Left renal pelvis (tissue), 4 donors: ENCODE results near the gene CSTB. TPM values are rescaled to one million over a fixed set of nuclear protein-coding genes. Genes with fewer than 3 reads are reported as not detected.

Experiments
- DNase-seq, 4 donors: peaks; one replicate each; pipeline ENCODE4 v3.0.0-alpha.2; 2013; ENCODE audit warnings: low read depth in 4 of 4, low spot score in 3 of 4
- polyA plus RNA-seq, 4 donors: library from polyadenylated mRNA; unstranded; fragments of 120-200 nt; gene quantifications; one replicate each; pipeline ENCODE4 v1.2.1, GENCODE V29; 2013; ENCODE audit not compliant: insufficient read length in 4 of 4

CSTB gene
- polyA plus RNA-seq, 4 donors: 37.0 to 67.1 (median 44.8) TPM

DNA sequence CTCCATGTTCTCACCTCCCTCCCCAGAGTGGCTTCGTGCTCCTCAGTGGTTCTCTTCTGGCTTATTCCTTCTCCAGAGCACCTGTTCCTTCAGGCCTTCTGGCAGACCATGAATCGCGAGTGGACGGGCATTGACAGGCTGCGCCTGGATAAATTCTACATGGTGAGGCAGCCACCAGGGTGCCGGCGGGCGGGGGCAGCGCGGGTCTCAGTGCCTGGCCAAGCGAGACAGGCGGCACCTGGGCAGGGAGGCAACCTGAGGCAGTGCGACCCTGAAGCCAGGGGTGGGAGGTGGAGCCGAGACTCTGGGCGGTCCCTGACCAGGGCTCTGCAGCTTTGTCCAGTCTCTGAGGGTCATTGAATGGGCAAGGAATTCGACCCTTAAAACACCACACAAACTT lies 17.1 kb upstream of the CSTB start:
- no peak for DNase-seq

DNA sequence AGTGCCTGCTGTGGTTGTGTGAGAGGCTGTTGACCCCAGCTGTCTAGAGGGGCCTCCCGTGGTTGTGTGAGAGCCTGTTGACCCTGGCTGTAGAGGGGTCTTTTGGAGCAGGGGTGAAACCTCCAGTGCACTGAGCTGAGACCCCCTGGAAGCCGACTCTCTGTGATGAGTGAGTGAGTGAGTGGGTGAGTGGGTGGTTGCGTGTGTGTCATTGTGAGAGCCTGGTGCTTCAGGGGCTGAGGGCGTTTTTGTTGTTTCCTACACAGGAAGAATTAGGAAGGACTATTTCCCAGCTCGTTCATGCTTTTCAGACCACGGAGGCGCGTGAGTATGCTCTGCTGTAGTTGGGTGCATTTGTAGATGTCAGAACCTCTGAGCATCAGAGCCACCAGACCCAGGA lies 16.3 kb upstream of the CSTB start:
- no peak for DNase-seq

DNA sequence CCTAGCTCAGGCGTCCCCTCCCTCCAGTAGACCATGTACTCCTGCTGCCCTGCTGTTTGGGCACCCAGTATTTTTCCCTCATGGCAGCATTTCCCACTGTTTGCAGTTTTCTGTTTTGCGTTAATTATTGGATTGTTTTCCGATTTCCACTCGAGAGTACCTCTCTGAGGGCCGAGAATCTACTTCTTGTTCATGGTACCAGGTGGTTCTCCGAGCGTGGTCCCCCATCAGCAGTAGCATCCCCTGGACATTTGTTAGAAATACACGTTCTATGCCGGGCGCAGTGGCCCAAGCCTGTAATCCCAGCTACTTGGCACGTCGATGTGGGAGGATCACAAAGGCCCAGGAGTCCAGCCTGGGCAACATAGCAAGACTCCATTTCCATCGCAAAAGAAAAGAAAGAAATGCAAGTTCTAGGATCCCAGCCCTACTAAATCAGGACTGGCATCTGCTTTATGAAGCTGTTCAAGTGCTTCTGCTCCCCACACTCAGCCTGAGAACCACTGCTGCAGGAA lies 14.0 kb upstream of the CSTB start:
- no peak for DNase-seq

DNA sequence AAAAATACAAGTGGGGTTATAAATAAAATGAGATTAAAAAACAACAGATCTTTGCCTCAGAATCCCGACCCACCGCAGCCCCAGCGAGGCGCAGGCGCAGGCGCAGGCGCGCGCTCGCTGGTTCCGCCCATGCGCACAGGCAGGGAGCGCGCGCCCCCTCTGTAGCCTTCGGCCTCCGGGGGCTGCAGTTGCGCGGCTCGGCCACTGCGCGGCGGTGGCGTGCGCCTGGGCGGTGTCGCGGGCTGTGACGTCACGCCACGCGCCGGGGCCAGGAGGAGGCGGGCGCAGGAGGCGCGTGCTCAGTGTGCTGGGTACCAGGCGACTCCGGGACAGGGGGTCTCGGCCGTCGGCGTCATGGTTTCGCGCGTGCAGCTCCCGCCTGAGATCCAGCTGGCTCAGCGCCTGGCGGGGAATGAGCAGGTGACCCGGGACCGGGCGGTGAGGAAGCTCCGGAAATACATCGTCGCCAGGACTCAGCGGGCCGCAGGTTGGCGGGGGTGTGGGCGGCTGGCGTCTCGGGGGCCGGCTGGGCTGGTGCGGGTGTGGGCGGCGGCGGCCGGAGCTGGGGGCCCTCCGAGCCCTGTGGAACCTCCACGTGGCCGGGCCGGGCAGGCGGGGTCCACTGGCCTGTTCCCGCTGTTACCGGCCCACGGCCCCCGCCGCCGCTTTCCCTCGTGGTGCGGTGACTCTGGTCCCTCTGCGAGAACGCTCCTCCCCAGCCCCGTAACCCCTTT lies 13.3 kb upstream of the CSTB start, which contains the start of gene RRP1:
Gene RRP1, plus strand, starts transcription at position 302 of the 734 bp plus-strand sequence. Its CDS starts 53 bp downstream, at position 355.
- peak; percentile 76 to 90 (median 83) for DNase-seq

DNA sequence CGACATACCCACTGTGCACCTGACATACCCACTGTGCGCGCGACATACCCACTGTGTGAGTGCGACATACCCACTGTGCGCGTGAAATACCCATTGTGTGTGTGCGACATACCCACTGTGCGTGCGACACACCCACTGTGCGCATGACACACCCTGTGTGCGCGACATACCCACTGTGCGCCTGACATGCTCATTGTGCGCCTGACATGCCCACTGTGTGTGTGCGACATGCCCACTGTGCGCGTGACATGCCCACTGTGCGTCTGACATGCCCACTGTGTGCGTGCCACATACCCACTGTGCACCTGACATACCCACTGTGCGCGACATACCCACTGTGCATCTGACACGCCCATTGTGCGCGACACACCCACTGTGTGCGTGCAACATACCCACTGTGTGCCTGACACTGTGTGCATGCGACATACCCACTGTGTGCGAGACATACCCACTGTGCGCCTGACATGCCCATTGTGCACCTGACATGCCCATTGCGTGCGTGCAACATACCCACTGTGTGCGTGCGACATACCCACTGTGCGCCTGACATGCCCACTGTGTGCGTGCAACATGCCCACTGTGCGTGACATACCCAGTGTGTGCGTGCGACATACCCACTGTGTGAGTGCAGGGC lies 10.8 kb upstream of the CSTB start:
- DNase-seq: no peak

DNA sequence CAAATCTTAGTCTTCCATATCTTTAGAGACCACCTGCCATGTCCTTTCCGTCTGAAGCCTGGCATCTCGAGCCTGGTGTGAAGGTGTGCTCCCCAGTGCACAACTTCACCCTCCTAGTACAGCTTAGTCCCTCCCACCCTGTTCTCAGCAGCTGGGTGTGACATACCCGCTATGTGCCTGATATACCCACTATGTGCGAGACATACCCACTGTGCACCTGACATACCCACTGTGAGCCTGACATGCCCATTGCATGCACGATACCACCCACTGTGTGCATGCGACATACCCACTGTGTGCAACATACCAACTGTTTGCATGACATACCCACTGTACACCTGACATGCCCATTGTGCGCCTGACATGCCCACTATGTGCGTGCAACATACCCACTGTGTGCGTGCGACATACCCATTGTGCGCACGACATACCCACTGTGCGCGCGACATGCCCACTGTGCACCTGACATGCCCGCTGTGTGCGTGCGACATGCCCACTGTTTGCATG lies 10.2 kb upstream of the CSTB start:
- DNase-seq: no peak

DNA sequence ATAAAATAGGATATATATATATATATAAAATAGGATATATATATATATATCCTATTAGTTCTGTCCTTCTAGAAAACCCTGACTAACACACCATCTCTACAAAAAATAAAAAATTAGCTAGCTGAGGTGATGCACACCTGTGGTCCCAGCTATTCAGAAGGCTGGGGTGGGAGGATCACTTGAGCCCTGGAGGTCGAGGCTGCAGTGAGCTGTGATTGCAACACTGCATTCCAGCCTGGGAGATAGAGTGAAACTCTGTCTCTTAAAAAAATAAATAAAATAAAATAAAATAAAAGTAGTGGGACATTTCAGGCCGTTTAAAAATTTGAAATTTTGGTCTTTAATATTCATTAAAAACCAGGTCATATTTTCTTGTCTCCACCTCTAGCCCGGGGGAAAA lies 9.0 kb upstream of the CSTB start:
- no peak for DNase-seq

DNA sequence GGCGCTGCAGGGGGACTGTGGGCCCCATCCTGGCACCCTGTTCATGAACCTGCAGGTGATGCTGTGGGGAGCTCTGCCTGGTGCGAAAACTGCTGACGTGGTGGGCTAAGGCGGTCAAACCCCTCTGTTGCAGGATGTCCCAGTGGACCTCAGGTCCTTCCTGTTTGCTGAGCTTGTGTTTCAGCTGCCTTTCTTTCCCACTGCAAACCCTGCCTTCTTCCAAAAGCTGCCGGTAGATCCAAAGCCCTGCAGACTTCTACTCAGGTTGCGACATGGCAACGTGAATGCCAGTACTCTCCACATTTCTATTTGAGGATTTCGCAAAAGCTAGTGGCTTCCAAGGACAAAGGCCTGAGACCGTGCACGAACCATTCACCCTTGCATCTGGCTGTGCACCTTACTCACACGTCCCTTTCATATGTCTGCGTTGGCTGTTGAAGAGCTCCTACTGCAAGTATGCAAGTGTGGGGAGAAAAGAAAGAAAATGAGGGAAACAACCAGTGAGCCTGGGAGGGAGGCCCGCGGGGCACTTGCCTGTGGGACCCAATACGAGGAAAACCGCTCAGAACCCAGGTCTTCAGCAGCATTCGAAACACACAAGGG lies 7.1 kb upstream of the CSTB start:
- no peak for DNase-seq

DNA sequence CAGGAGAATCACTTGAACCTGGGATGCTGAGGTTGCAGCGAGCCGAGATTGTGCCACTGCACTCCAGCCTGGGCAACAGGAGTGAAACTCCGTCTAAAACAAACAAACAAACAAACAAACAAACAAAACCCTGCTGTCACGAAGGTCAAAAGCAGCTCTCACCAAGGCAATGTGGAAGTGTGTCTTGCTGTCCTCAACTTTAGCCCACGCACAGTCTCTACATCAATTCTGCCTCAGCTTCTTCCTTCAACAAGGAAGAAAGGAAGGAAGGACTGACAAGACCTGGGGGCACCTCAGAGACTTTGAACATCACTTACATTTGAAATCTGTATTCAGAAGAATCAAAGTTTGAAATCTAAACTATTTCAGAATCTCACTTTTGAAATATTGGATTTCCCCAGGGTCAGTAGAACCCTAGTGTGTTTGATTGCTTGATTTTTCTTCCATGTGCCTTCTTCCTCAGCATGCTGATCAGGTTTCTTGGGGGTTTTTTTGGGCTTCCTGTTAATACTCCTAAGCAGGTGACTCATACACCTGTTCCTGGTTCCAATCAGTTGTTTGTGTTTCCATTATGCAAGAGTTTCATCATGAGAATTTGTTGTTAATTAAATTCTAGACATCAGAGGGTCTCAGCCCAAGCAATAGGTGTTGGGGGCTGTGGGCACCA lies 6.5 kb upstream of the CSTB start:
- DNase-seq: no peak

DNA sequence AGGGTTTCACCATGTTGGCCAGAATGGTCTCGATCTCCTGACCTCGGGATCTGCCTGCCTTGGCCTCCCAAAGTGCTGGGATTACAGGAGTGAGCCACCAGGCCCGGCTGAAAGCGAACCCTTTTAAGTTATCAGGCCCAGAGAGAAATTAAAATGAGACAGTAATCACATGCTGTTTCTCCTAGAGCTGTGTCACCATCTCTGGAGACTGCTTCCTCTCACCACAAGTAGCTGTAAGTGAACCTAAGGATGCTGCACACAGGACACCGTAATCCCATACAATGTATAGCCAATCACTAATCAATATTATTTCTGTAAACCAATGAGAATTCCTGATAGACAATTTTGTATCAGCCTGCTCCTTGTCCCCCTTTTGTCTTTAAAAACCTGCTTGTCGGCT lies 5.7 kb upstream of the CSTB start:
- no peak for DNase-seq

DNA sequence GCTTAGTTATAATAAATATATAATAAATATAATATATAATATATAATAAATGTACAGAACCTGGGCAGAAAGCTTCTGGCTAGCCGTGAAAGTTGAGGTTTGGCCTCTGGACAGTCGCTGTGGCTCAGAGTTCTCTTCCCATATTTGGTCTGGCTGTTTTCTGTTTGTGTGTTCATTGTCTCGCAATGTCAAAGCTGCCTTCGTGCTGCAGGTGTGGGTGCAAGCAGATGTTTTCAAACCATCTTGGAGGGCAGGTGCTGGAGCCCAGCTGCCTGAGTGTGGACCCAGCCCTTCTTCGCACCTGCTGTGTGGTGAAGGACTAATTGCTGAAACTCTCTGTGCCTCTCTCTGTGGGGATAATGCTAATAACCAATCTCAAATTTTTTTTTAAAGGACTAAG lies 3.6 kb upstream of the CSTB start:
- no peak for DNase-seq

DNA sequence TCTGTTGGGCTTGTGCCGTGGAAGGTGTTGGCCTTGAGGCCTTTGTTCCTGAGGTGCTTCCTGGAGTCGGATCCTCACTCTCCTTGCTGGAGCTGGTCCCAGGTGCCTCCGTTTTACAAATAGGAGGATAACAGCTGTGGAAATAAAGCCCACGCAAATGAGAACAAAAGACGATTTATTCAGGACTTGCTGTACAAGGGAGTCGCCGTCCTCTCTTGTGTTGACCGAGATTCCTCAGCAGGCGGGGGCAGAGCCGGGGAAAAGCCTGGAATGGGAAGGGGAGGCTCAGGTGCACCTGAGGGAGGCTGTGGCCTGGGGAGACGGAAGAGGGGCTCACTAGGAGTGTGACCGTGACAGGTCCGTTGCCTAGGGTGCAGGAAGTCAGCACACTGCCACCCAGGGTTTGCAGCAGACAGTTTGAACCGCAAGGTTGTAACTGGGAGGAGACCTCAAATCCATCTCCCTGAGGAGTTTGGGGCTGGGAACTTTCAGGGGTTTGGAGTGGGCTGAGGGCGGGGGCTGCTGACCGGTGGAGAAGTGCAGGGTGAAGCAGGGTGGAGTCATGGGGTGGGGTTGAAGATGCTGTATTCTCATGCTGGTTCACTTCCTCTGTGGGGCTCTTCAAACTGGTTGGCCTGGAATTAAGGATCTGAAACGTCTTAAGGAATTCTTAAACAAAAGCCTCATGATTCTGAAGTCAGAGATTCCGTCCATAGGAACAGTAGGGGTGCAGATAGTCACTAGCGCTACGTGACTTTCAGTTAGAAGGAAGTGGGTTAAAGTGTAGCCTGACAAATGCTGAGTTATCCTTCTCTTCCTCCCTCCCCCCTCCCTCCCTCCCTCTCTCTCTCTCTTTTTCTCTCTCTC lies 2.6 kb upstream of the CSTB start:
- DNase-seq: no peak

DNA sequence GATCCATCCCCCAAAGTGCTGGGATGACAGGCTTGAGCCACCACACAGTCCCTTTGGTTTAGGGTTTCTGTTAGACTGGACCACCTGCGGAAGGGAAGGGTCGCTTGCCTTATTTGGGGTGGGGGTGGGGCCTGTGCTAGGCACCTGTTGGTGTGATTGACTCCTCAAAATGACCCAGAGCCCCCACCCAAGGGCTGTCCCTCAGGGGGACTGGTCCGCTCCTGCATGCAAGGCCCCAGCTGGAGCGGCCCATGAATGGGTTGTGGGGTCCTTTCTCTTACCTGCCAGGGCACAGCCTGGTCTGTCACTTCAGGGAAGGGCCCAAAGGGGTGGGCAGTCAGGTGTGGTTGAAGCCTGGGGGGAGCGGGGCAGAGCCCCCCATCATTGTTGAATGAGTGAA lies 1.8 kb upstream of the CSTB start:
- DNase-seq: no peak

DNA sequence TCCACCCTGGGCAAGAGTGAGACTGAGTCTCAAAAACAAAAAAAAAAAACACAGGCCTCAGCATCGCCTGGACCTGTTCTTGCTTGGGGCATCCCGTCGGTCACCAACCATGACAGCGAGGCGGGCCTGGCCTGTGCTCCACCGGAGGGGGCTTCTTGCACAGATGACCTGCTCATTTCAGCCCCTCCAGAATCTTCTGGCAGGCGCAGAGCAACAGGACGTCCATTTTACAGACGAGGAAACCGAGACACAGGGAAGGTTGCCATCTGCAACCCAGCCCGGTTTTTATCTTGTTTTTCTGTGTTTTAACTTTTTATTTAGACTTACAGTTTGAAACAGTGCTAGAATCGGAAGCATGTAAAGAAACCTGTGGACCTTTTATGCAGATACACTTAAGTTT lies 918 bp downstream of the CSTB start:
- no peak for DNase-seq

DNA sequence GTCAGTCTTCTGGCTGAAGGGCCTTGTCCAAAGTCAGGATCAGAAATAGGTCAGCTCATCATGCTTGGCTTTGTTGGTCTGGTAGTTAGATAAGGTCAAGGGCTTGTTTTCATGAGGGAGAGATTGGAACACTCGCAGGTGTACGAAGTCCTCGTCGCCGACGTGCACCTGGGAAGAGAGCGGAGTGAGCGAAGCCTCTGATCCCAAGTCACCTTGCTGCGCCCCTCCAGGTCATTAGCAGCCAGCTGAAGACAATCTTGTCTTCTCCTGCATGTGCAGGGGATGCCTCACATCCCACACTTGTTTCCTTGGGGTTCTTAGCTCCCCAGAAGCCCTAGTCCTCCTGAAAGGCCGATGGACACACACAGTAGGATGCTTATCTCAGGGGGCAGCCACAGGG lies 1.9 kb downstream of the CSTB start:
- no peak for DNase-seq

DNA sequence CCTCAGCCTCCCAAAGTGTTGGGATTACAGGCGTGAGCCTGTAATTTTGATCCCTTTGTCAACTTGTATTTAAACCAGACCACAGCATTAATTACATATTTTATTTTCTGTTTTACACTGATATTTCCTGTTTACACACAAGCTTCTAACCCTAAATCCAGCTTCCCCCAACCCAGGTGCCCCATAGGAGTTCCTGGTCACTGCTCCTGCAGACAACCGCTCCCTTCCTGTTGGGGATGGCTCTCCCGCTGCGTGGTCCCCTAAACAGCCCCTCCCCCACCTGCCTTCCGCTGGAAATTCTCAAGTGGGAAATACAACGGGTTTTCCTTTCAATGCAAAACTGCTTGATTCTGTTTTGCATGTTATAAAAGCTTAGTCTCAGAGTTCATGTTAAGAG lies 3.7 kb downstream of the CSTB start:
- DNase-seq: no peak

DNA sequence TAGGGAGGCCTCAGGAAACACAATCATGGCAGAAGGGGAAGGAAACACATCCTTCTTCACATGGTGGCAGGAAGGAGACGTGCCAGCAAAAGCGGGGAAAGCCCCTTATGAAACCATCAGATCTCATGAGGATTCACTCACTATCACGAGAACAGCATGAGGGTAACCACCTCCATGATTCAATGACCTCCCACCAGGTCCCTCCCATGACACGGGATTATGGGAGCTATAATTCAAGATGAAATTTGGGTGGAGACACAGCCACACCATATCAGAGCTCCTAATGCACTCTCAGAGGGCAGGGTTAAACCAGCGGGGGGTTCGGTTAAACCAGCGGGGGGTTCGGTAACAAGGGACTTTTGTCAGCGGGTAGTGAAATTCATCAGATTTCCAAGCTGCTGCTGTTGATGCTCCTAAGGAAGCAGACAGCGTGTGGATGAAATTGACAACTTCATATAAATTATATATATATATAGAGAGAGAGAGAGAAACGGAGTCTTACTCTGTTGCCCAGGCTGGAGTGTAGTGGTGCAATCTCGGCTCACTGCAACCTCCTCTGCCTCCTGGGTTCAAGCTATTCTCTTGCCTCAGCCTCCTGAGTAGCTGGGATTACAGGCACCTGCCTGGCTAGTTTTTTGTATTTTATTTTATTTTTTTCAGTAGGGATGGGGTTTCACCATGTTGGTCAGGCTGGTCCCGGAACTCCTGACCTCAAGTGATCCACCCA lies 4.2 kb downstream of the CSTB start:
- no peak for DNase-seq

DNA sequence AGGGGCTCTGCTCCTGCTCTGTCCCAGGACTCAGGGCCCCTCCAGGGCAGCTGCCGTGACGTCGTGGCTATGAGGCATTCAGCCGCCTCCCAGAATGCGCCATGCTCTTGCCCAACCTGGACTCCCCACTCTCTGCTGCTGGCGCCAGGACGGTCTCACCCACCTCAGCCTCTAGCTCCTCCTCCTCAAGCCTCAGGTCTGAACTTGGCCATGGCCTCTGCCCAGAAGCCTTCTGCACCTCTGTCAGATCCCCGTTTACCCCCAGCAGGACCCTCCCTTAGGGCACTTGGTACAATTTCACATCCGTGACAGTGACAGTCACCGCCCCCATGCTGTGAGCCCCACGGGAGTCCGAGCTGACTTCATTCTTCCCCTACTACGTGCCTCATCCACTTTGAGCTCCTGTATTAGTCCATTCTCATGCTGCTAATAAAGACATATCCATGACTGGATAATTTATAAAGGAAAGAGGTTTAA lies 4.9 kb downstream of the CSTB start:
- DNase-seq: no peak

DNA sequence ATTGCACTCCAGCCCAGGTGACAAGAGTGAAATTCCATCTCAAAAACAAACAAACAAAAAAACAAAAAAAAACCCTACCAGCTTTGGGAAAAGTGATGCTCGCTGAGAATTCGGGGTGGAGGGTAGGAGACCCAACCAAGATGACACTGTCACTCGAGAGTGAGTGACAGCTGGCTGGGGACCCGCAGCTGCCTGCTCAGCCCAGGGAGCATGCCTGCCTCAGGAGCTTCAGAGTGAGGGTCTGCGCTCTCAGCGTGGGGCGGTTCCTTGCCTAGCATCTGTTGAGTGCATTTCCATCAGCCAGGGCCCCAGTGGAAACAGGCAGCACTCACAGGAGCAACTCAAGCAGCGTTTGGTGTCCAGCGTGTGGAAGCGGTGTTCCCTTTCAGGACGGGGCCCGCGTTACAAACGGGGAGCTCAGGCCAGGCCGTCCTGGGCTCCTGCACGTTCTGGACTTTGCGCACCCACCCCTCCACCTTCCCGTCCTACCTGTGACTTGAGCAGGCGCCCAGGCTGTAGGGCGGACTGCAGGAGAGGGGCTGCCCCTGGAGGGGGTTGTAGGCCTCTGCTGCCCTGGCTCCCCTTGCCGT lies 5.9 kb downstream of the CSTB start:
- DNase-seq: no peak
